PC-3 (cell line): Measurements from ENCODE around the gene MS4A14. TPM values are rescaled to one million over a fixed set of nuclear protein-coding genes. Genes with fewer than 3 reads are reported as not detected.

Experiments
- ATAC-seq: fragments of 200-7000 bp; cut with Tn5 transposase; 2 replicates; pipeline ENCODE4 v1.9.1; 2020; ENCODE audit warnings: mild to moderate bottlenecking, moderate library complexity
- Bru-seq: library from RNA; stranded (reverse); fragments of 400-500 nt; gene quantifications from one replicate; lab custom pipeline; 2021; lab: Mats Ljungman, UMichigan
- BruChase-seq, 2 experiments: library from RNA; stranded (reverse); fragments of 400-500 nt; gene quantifications; one replicate each; lab custom pipeline; 2021; lab: Mats Ljungman, UMichigan
- BruUV-seq: library from RNA; stranded (reverse); fragments of 400-500 nt; replicated peaks from 2 replicates; lab custom pipeline; 2021; lab: Mats Ljungman, UMichigan
- CTCF ChIA-PET: fragments of 300-600 bp; sonication (Branson Sonifier 250); formaldehyde crosslinking; loops from one replicate; lab custom pipeline; 2022; ENCODE audit warnings: antibody characterized with exemption; lab: Charles Lee
- POLR2A ChIA-PET: fragments of 300-600 bp; sonication (Branson Sonifier 250); formaldehyde crosslinking; loops from one replicate; lab custom pipeline; 2022; ENCODE audit warnings: antibody characterized with exemption; ENCODE audit not compliant: unreplicated experiment; lab: Charles Lee
- DNase-seq: peaks from one replicate; pipeline ENCODE4 v3.0.0-alpha.2; 2015
- H2AFZ ChIP-seq: fragments of 300-600 bp; sonication (generic); 2 replicates; pipeline ENCODE4 v1.6.0; 2016; ENCODE audit warnings: antibody characterized with exemption, low read length
- H3F3A ChIP-seq: fragments of 300-600 bp; sonication (generic); one replicate; pipeline ENCODE4 v1.6.0; 2017; ENCODE audit warnings: antibody characterized with exemption, low read length, control low read depth, mild to moderate bottlenecking; ENCODE audit not compliant: unreplicated experiment
- H3K27ac ChIP-seq: fragments of 300-600 bp; sonication (generic); 2 replicates; pipeline ENCODE4 v1.5.1; 2016; ENCODE audit warnings: mild to moderate bottlenecking, low read length
- H3K27me3 ChIP-seq: fragments of 300-600 bp; sonication (generic); 2 replicates; pipeline ENCODE4 v1.6.1; 2016; ENCODE audit warnings: low read length, mixed read lengths
- H3K36me3 ChIP-seq: fragments of 300-600 bp; sonication (generic); 2 replicates; pipeline ENCODE4 v1.6.1; 2016; ENCODE audit warnings: low read depth, mixed run types, low read length, mixed read lengths
- H3K4me1 ChIP-seq: fragments of 300-600 bp; sonication (generic); 2 replicates; pipeline ENCODE4 v1.5.1; 2016; ENCODE audit warnings: low read length; ENCODE audit not compliant: insufficient read depth
- H3K4me2 ChIP-seq: fragments of 300-600 bp; sonication (generic); 2 replicates; pipeline ENCODE4 v1.6.0; 2016; ENCODE audit warnings: low read length
- H3K4me3 ChIP-seq: fragments of 300-600 bp; sonication (generic); 2 replicates; pipeline ENCODE4 v1.5.1; 2016; ENCODE audit warnings: mild to moderate bottlenecking, low read length, mixed read lengths
- H3K79me2 ChIP-seq: fragments of 300-600 bp; sonication (generic); 2 replicates; pipeline ENCODE4 v1.6.1; 2017; ENCODE audit warnings: low read length, mixed read lengths
- H3K9ac ChIP-seq: fragments of 300-600 bp; sonication (generic); 2 replicates; pipeline ENCODE4 v1.6.0; 2016; ENCODE audit warnings: mild to moderate bottlenecking, low read length
- H3K9me2 ChIP-seq: fragments of 300-600 bp; sonication (generic); replicated peaks from 2 replicates; pipeline ENCODE4 v1.6.1; 2016; ENCODE audit warnings: mixed run types, low read length, mixed read lengths
- H3K9me3 ChIP-seq: fragments of 300-600 bp; sonication (generic); 2 replicates; pipeline ENCODE4 v1.6.1; 2016; ENCODE audit warnings: low read length, mixed read lengths
- H4K20me1 ChIP-seq: fragments of 300-600 bp; sonication (generic); 2 replicates; pipeline ENCODE4 v1.6.1; 2016; ENCODE audit warnings: low read length, mixed read lengths
- CTCF ChIP-seq: fragments of 300-600 bp; sonication (generic); conservative IDR thresholded peaks from 2 replicates; pipeline ENCODE4 v1.5.1; 2017; ENCODE audit warnings: antibody characterized with exemption, low read depth, mild to moderate bottlenecking, low read length
- EZH2 ChIP-seq: fragments of 300-600 bp; sonication (generic); IDR thresholded peaks from one replicate; pipeline ENCODE4 v1.6.1; 2017; ENCODE audit warnings: antibody characterized with exemption, mild to moderate bottlenecking, low read length; ENCODE audit not compliant: unreplicated experiment
- EZH2phosphoT487 ChIP-seq: fragments of 300-600 bp; sonication (generic); IDR thresholded peaks from 2 replicates; pipeline ENCODE4 v1.6.1; 2018; ENCODE audit warnings: mild to moderate bottlenecking, antibody characterized with exemption, low read length, borderline replicate concordance
- intact Hi-C: fragments of 100-400 bp; cut with micrococcal nuclease; formaldehyde crosslinking; loops from 2 replicates; pipeline ENCODE4 v1.9.0; 2023
- long read RNA-seq: library from polyadenylated mRNA; unstranded; transcript quantifications from one replicate; pipeline ENCODE4 v2.0.0, GENCODE V29; 2021; ENCODE audit not compliant: unreplicated experiment
- total RNA-seq: library from RNA; depleted of rRNA; stranded (reverse); fragments of >200 nt; gene quantifications from 2 replicates; pipeline ENCODE4 v1.2.3, GENCODE V29; 2014; rRNA removed

The MS4A14 gene
- total RNA-seq = 0.07 and 0.29 TPM in 2 replicates
- Bru-seq, nascent RNA = not detected
- not detected for BruChase-seq, experiment 1, labeled RNA remaining after a 6-hour chase
- BruChase-seq, experiment 2, labeled RNA remaining after a 2-hour chase = percentile 6 among the genes with signal in this experiment
- long read RNA-seq, partial matches to known transcripts = 0 of 1 reads
- long read RNA-seq, other reads (novel, unspliced or antisense) = 1 of 1 reads

- no peaks in the 10 kb centered on the region for H3K36me3 ChIP-seq
- no peak within 1 kb of the TSS for H3K9ac ChIP-seq
- H3F3A ChIP-seq = no peaks in the 10 kb centered on the region
- H3K79me2 ChIP-seq = no peaks in the 10 kb centered on the region
- ChIA-PET POLR2A (no interaction called here), CTCF (no interaction called here)
- no peak within 1 kb of the TSS for H2AFZ ChIP-seq
- no peak within 1 kb of the TSS for H3K27ac ChIP-seq
- H3K4me3 ChIP-seq = no peak within 1 kb of the TSS
- no TSS peak for BruUV-seq
- H3K4me1 ChIP-seq = no peaks in the 10 kb centered on the region
- H4K20me1 ChIP-seq = no peaks in the 10 kb centered on the region
- DNase-seq (no peak), ATAC-seq (no peak)
- no peak within 1 kb of the TSS for H3K4me2 ChIP-seq
- TF ChIP-seq EZH2 (no peak), EZH2phosphoT487 (no peak), CTCF (no peak)
- intact Hi-C loops = no loop called here
- peaks cover 36% of the 10 kb centered on the region for H3K27me3 ChIP-seq
- H3K9me2 ChIP-seq = no peaks in the 10 kb centered on the region
- H3K9me3 ChIP-seq = no peaks in the 10 kb centered on the region
These were observed at the start of gene MS4A14 for GRCh38 chr11:60396382-60396781. Gene MS4A14, plus strand, starts transcription at chr11:60396459. Its CDS starts 120 bp downstream, at chr11:60396579.

DNA sequence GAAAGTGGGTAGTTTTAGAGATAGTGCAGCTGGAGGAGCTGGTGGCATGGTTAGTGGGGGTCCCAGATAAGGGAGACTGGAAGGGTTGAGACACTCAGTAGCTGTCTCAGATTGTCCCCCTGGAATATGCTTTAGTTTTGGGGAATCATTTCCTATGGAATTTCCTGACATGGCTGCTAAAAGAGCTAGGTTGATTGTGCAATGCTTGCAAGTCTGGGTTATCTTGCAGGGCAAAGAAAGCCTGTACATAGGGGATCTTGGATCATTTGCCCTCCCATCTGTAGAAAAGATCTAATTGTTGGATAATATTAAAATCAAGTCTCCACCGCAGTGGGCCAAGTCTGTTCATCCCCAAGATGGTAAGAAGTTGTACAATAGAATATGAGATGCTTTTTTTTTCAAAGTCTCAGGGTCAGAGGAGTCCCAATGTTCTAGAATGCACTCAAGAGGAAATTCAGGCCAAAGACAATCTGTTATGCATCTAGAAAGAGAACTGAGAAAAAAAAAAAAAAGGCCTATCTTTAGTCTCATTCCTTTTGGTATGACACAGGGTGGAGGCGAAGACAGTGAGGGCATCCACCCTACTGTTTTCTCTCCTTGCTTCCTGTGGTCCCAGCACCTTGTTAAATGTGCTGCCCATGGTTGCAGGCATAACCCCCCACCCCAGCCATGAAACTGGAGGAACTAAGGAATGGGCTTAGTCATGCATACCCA is 49.0 kb upstream of the MS4A14 start:
- Histone ChIP-seq H3K4me2 (no peak overlapping the region), H4K20me1 (no peaks in the 10 kb centered on the region), H3K9ac (no peak overlapping the region), H3K4me3 (no peak overlapping the region), H3K27ac (no peak overlapping the region), H3K36me3 (no peaks in the 10 kb centered on the region), H3K27me3 (peaks cover 50% of the 10 kb centered on the region), H3K4me1 (no peaks in the 10 kb centered on the region), H3F3A (no peaks in the 10 kb centered on the region), H2AFZ (no peak overlapping the region), H3K9me2 (no peaks in the 10 kb centered on the region), H3K79me2 (no peaks in the 10 kb centered on the region), H3K9me3 (no peaks in the 10 kb centered on the region)
- no TSS peak for BruUV-seq
- ChIA-PET POLR2A (no interaction called here), CTCF (no interaction called here)
- no peak for DNase-seq
- intact Hi-C loops = no loop called here
- no peak for ATAC-seq
- TF ChIP-seq EZH2 (no peak), EZH2phosphoT487 (no peak), CTCF (no peak)

GRCh38 chr11:60348116-60348515 is 48.1 kb upstream of the MS4A14 start:
- H3K9me3 ChIP-seq = no peaks in the 10 kb centered on the region
- intact Hi-C loops = no loop called here
- no peak for DNase-seq

More at GRCh38 chr11:60348116-60348515, 48.1 kb upstream of the MS4A14 start:
- H4K20me1 ChIP-seq = no peaks in the 10 kb centered on the region
- ChIA-PET POLR2A (no interaction called here), CTCF (no interaction called here)
- H3K27ac ChIP-seq = no peak overlapping the region
- H3K4me3 ChIP-seq = no peak overlapping the region
- H3K27me3 ChIP-seq = peaks cover 49% of the 10 kb centered on the region
- peak; percentile 38; the same call in 1 of the 2 replicates for TF ChIP-seq CTCF
- no peak for TF ChIP-seq EZH2
- no TSS peak for BruUV-seq
- no peak overlapping the region for H3K9ac ChIP-seq
- no peaks in the 10 kb centered on the region for H3K9me2 ChIP-seq
- no peaks in the 10 kb centered on the region for H3K36me3 ChIP-seq
- H2AFZ ChIP-seq = no peak overlapping the region
- no peak for ATAC-seq
- no peaks in the 10 kb centered on the region for H3K79me2 ChIP-seq
- H3K4me1 ChIP-seq = no peaks in the 10 kb centered on the region
- no peak overlapping the region for H3K4me2 ChIP-seq
- H3F3A ChIP-seq = no peaks in the 10 kb centered on the region
